ENCODE measurements around the gene TIGD3. TPM values are rescaled to one million over a fixed set of nuclear protein-coding genes. Genes with fewer than 3 reads are reported as not detected.
A peak's percentile ranks its signal among the peaks of the same experiment; 100 is the strongest.

Gene TIGD3
- total RNA-seq, 1 donor from 2014 or later, result not detected

DNA sequence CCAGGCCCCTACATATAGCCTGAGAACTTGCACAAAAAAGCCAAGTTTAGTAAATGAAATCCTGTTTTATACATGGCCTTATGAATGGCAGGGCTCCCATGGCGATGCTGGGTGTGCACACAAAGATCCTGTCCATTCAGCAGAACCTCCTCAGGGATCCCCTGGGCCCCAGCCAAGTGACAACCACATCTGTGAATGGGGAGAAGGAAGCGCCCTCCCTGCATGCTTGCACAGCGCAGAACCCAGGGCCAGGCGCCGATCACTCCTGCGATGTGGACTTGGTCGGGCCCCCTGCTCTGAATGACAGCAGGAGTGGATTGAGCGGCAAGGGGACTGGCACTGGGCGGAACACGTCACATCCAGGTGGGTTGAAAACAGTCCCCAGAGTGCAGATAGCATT lies 44.3 kb upstream of the TIGD3 start:
- peaks cover 0 to 13% of the 10 kb centered on the region in 2 donors for H3K4me1 ChIP-seq
- H3K27me3 ChIP-seq, result no peaks in the 10 kb centered on the region
- no peak overlapping the region for H3K27ac ChIP-seq
- TF ChIP-seq CTCF (IDR thresholded peaks at IDR 0.05), result no peak
- no peak for DNase-seq (ENCODE audit: low spot score in 2 of 2)
- no peak overlapping the region for H3K4me3 ChIP-seq
- H3K9me3 ChIP-seq, result no peaks in the 10 kb centered on the region
- intact Hi-C loops (cut with DNase I), result no loop called here
- no peaks in the 10 kb centered on the region for H3K36me3 ChIP-seq

- Histone ChIP-seq H3K27ac (no peak overlapping the region), H3K4me1 (peaks cover 0 to 15% of the 10 kb centered on the region in 2 donors)
Measured at GRCh38 chr11:65310736-65311135, 43.8 kb upstream of the TIGD3 start.

DNA sequence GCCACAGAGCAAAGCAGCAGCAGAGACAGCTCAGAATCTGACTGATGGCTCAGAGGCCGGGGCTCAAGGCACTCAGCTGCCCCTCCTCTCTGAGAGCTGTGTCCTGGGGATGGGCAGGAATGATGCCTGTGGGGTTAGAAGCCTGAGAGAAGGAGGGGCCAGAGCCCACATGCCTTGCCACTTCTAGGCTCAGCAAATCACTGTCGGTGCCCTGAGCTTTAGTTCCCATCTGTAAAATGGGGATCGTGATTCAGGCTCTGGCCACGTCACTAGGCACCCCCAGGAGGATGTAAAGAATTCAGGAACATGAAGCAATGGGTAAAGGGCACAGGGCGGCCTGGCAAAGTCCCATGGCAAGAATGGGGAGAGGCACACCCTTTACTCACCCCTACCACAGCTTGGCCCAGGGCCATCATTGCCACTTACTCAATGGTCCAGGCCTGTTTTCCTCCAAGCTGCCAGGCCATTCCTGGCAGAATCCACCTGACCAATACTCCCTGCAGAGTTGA lies 43.3 kb upstream of the TIGD3 start:
- DNase-seq (ENCODE audit: low spot score in 2 of 2), result no peak
- Histone ChIP-seq H3K4me3 (no peak overlapping the region), H3K27me3 (no peaks in the 10 kb centered on the region), H3K27ac (no peak overlapping the region), H3K4me1 (peaks cover 0 to 14% of the 10 kb centered on the region in 2 donors), H3K9me3 (no peaks in the 10 kb centered on the region), H3K36me3 (no peaks in the 10 kb centered on the region)
- no peak for TF ChIP-seq CTCF (IDR thresholded peaks at IDR 0.05)
- intact Hi-C loops (cut with DNase I), result no loop called here

More at GRCh38 chr11:65310736-65311135, 43.8 kb upstream of the TIGD3 start:
- no peak for DNase-seq (ENCODE audit: low spot score in 2 of 2)
- TF ChIP-seq CTCF (IDR thresholded peaks at IDR 0.05), result no peak
- H3K9me3 ChIP-seq, result no peaks in the 10 kb centered on the region
- no peak overlapping the region for H3K4me3 ChIP-seq
- H3K27me3 ChIP-seq, result no peaks in the 10 kb centered on the region
- intact Hi-C loops (cut with DNase I), result no loop called here
- no peaks in the 10 kb centered on the region for H3K36me3 ChIP-seq

GRCh38 chr11:65314501-65315203 lies 39.9 kb upstream of the TIGD3 start, which contains the start of gene CDC42EP2:
TSS of gene CDC42EP2 (plus strand) at chr11:65314866. CDS start at chr11:65320899, 6,033 bp downstream.
- Histone ChIP-seq H3K36me3 (no peaks in the 10 kb centered on the region), H3K27ac (peak within 1 kb of the TSS; percentile 80 to 83), H3K27me3 (no peaks in the 10 kb centered on the region), H3K4me3 (peak within 1 kb of the TSS; percentile 79 to 86), H3K9me3 (no peaks in the 10 kb centered on the region), H3K4me1 (peaks cover 0 to 20% of the 10 kb centered on the region in 2 donors)
- TF ChIP-seq CTCF (IDR thresholded peaks at IDR 0.05), result no peak
- peak; percentile 58 to 94 for DNase-seq (ENCODE audit: low spot score in 2 of 2)
- intact Hi-C loops (cut with DNase I), result loop anchor here (1.0 to 5.0 kb wide), 4 partner anchors 16 to 177 kb away; no protein-coding TSS in a partner anchor

DNA sequence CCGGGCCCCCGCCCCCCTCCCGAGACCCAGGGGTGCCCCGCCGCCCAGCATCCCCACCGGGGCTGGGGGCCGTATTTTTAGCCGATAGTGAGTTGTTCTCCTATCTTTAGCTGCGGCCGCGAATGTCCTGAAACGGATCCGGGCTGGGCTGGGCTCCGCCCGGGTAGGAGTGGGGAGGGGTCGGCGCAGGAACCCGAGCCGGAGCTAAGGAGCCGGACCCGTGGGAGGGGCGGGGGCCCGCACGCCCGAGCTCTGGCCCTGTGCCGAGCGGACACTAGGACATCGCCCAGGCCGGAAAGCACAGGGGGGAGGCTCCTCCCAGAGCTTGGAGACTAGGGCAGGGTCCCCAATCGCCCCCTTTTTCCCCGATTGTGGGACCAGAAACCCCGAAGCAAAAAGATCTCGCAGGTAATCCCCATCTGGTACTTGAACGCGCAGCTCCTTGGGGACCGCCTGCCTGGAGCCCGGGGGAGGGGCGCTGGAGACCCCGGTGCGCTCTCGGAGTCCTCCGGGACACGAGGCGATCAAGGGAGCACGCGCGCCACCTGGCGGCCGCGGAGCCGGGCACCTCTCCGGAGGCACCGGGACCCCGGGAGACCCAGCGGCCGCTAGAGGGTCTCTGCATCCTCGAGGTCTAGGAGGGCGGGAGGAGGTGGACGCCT lies 39.2 kb upstream of the TIGD3 start:
- DNase-seq (ENCODE audit: low spot score in 2 of 2), result peak in 1 of 2 donors; percentile 89
- intact Hi-C loops (cut with DNase I), result loop anchor here (1.0 to 5.0 kb wide), 4 partner anchors 15 to 178 kb away; no protein-coding TSS in a partner anchor
- Histone ChIP-seq H3K4me1 (peaks cover 0 to 20% of the 10 kb centered on the region in 2 donors), H3K27ac (peak overlapping the region; percentile 80 to 83), H3K36me3 (no peaks in the 10 kb centered on the region), H3K27me3 (no peaks in the 10 kb centered on the region), H3K9me3 (no peaks in the 10 kb centered on the region), H3K4me3 (peak overlapping the region; percentile 79 to 86)
- peak; percentile 95 to 97 (median 95) for TF ChIP-seq CTCF (IDR thresholded peaks at IDR 0.05)

Measured in ascending aorta (tissue), 2 donors.